ENCODE measurements around the gene FOXP1.

Gene FOXP1

GRCh38 chr3:71107926-71108325 is 475.6 kb downstream of the FOXP1 start:
- no peak for DNase-seq (ENCODE audit: extremely low spot score)
- POLR2A ChIA-PET: no interaction called here
- CTCF ChIA-PET: no interaction called here
- TF ChIP-seq HDGF (IDR thresholded peaks at IDR 0.05; ENCODE audit: borderline replicate concordance): no peak
- TF ChIP-seq SUZ12 (IDR thresholded peaks at IDR 0.05): no peak
- no peak for TF ChIP-seq CTBP1 (IDR thresholded peaks at IDR 0.05; ENCODE audit: borderline replicate concordance)
- no peak for TF ChIP-seq TARDBP (IDR thresholded peaks at IDR 0.05)
- TF ChIP-seq BHLHE40 (IDR thresholded peaks at IDR 0.05; ENCODE audit: borderline replicate concordance): no peak
- no peak for TF ChIP-seq FOXM1 (IDR thresholded peaks at IDR 0.05; ENCODE audit: borderline replicate concordance)
- no peak for TF ChIP-seq ELF4 (IDR thresholded peaks at IDR 0.05)
- TF ChIP-seq PKNOX1 (IDR thresholded peaks at IDR 0.05): no peak
- TF ChIP-seq FOXA1 (IDR thresholded peaks at IDR 0.05): no peak
- no peak for TF ChIP-seq NFRKB (IDR thresholded peaks at IDR 0.05)
- TF ChIP-seq FOXK2 (IDR thresholded peaks at IDR 0.05): no peak
- no peak for TF ChIP-seq ARNT (IDR thresholded peaks at IDR 0.05)
- TF ChIP-seq L3MBTL2 (conservative IDR thresholded peaks at IDR 0.05): no peak
- TF ChIP-seq SP1 (IDR thresholded peaks at IDR 0.05): no peak
- no peak for TF ChIP-seq LEF1 (IDR thresholded peaks at IDR 0.05; ENCODE audit: borderline replicate concordance)
- no peak for TF ChIP-seq ZNF384 (IDR thresholded peaks at IDR 0.05)

GRCh38 chr3:71104976-71105375 is 478.6 kb downstream of the FOXP1 start:
- TF ChIP-seq LEF1 (IDR thresholded peaks at IDR 0.05; ENCODE audit: borderline replicate concordance) (no peak), PKNOX1 (IDR thresholded peaks at IDR 0.05) (peak; percentile 39; the same call in 1 of the 2 replicates)
- ChIA-PET POLR2A (no interaction called here), CTCF (no interaction called here)
- no peak for DNase-seq (ENCODE audit: extremely low spot score)

- DNase-seq (ENCODE audit: extremely low spot score): no peak
- ChIA-PET POLR2A (no interaction called here), CTCF (no interaction called here)
- no peak for TF ChIP-seq SP1 (IDR thresholded peaks at IDR 0.05)
- no peak for TF ChIP-seq PKNOX1 (IDR thresholded peaks at IDR 0.05)
- TF ChIP-seq TARDBP (IDR thresholded peaks at IDR 0.05): no peak
- TF ChIP-seq ELF4 (IDR thresholded peaks at IDR 0.05): no peak
- TF ChIP-seq FOXM1 (IDR thresholded peaks at IDR 0.05; ENCODE audit: borderline replicate concordance): no peak
- TF ChIP-seq NFRKB (IDR thresholded peaks at IDR 0.05): no peak
- no peak for TF ChIP-seq BHLHE40 (IDR thresholded peaks at IDR 0.05; ENCODE audit: borderline replicate concordance)
- TF ChIP-seq ARNT (IDR thresholded peaks at IDR 0.05): no peak
- TF ChIP-seq FOXK2 (IDR thresholded peaks at IDR 0.05): no peak
- no peak for TF ChIP-seq CTBP1 (IDR thresholded peaks at IDR 0.05; ENCODE audit: borderline replicate concordance)
- TF ChIP-seq FOXA1 (IDR thresholded peaks at IDR 0.05): no peak
Measured at GRCh38 chr3:71104556-71104955, 479.0 kb downstream of the FOXP1 start.

- DNase-seq (ENCODE audit: extremely low spot score): peak; percentile 38
- ChIA-PET POLR2A (no interaction called here), CTCF (no interaction called here)
- TF ChIP-seq ZNF384 (IDR thresholded peaks at IDR 0.05): no peak
- peak; percentile 74 for TF ChIP-seq PKNOX1 (IDR thresholded peaks at IDR 0.05)
- peak; percentile 42 for TF ChIP-seq L3MBTL2 (conservative IDR thresholded peaks at IDR 0.05)
Measured at GRCh38 chr3:71104121-71104541, 479.4 kb downstream of the FOXP1 start.

GRCh38 chr3:71103430-71103921 is 480.1 kb downstream of the FOXP1 start:
- DNase-seq (ENCODE audit: extremely low spot score): no peak
- CTCF ChIA-PET: interaction anchor here (1.0 kb wide), 1 partner anchor 66 kb away, joined by 3 read pairs; no protein-coding TSS in a partner anchor
- POLR2A ChIA-PET: no interaction called here
- no peak for TF ChIP-seq PKNOX1 (IDR thresholded peaks at IDR 0.05)
- TF ChIP-seq BHLHE40 (IDR thresholded peaks at IDR 0.05; ENCODE audit: borderline replicate concordance): no peak
- TF ChIP-seq SUZ12 (IDR thresholded peaks at IDR 0.05): no peak
- no peak for TF ChIP-seq FOXA1 (IDR thresholded peaks at IDR 0.05)
- no peak for TF ChIP-seq TARDBP (IDR thresholded peaks at IDR 0.05)
- no peak for TF ChIP-seq NFRKB (IDR thresholded peaks at IDR 0.05)
- no peak for TF ChIP-seq ELF4 (IDR thresholded peaks at IDR 0.05)
- no peak for TF ChIP-seq ARNT (IDR thresholded peaks at IDR 0.05)
- no peak for TF ChIP-seq LEF1 (IDR thresholded peaks at IDR 0.05; ENCODE audit: borderline replicate concordance)
- no peak for TF ChIP-seq FOXK2 (IDR thresholded peaks at IDR 0.05)
- no peak for TF ChIP-seq SP1 (IDR thresholded peaks at IDR 0.05)
- TF ChIP-seq CTBP1 (IDR thresholded peaks at IDR 0.05; ENCODE audit: borderline replicate concordance): no peak
- no peak for TF ChIP-seq ZNF384 (IDR thresholded peaks at IDR 0.05)
- TF ChIP-seq L3MBTL2 (conservative IDR thresholded peaks at IDR 0.05): no peak
- no peak for TF ChIP-seq HDGF (IDR thresholded peaks at IDR 0.05; ENCODE audit: borderline replicate concordance)
- TF ChIP-seq FOXM1 (IDR thresholded peaks at IDR 0.05; ENCODE audit: borderline replicate concordance): no peak

Data from HEK293T (cell line).